MM.1S (cell line): ENCODE results near the gene TEX55.

Source experiments
- EZH2 ChIP-seq: fragments of 300-600 bp; sonication (generic); optimal IDR thresholded peaks from 2 replicates; pipeline ENCODE3; 2017; ENCODE audit warnings: low read depth, mild to moderate bottlenecking, antibody characterized with exemption, low read length, mixed read lengths
- EZH2phosphoT487 ChIP-seq: fragments of 300-600 bp; sonication (generic); IDR thresholded peaks from 2 replicates; pipeline ENCODE4 v1.6.1; 2018; ENCODE audit warnings: antibody characterized with exemption, low read length
- TF ChIP-seq, protein P1 (sequence below): fragments of 300-600 bp; sonication (generic); IDR thresholded peaks from 2 replicates; pipeline ENCODE4 v1.5.1; 2016; ENCODE audit warnings: antibody characterized with exemption, low read length, mixed read lengths

- TF ChIP-seq, protein P1, sequence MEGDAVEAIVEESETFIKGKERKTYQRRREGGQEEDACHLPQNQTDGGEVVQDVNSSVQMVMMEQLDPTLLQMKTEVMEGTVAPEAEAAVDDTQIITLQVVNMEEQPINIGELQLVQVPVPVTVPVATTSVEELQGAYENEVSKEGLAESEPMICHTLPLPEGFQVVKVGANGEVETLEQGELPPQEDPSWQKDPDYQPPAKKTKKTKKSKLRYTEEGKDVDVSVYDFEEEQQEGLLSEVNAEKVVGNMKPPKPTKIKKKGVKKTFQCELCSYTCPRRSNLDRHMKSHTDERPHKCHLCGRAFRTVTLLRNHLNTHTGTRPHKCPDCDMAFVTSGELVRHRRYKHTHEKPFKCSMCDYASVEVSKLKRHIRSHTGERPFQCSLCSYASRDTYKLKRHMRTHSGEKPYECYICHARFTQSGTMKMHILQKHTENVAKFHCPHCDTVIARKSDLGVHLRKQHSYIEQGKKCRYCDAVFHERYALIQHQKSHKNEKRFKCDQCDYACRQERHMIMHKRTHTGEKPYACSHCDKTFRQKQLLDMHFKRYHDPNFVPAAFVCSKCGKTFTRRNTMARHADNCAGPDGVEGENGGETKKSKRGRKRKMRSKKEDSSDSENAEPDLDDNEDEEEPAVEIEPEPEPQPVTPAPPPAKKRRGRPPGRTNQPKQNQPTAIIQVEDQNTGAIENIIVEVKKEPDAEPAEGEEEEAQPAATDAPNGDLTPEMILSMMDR, result no peak
- TF ChIP-seq EZH2phosphoT487 (no peak), EZH2 (no peak)
These were observed 48.0 kb upstream of the TEX55 start for GRCh38 chr3:119098003-119098402.
